Measurements from ENCODE around the gene INTS15. TPM values are rescaled to one million over a fixed set of nuclear protein-coding genes. Genes with fewer than 3 reads are reported as not detected.

INTS15 gene
- total RNA-seq, 1 experiment from 2014 or later = 22.7 TPM

DNA sequence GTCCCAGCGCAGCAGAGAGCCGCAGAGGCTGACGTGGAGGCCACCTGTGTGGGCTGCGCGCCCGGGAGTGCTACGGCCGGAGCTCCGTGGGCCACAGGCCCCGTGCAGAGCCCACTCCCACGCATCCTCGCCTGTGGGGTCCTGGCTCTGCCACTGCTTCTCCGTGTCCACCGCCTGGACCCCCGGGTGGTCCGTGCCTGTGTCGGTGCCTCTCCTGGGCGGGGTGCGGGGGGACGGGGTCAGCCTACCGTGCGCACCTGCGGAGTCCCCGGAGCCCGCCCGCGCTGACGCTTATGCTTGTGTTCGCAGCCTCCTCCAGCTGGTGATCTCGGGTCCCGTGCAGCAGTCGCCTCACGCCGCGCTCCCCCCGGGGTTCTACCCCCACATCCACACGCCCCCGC is 17.8 kb downstream of the INTS15 start:
- Histone ChIP-seq H3F3A (ENCODE audit: low read length, unreplicated experiment) (no peaks in the 10 kb centered on the region), H3K36me3 (ENCODE audit: low read depth, low read length) (peaks cover 1% of the 10 kb centered on the region), H3K4me2 (ENCODE audit: low read length) (no peak overlapping the region), H3K4me3 (ENCODE audit: low read length) (no peak overlapping the region), H4K20me1 (ENCODE audit: low read length) (no peaks in the 10 kb centered on the region), H3K9me3 (ENCODE audit: low read length) (no peaks in the 10 kb centered on the region), H3K27ac (ENCODE audit: low read length) (no peak overlapping the region), H3K27me3 (ENCODE audit: low read length) (no peaks in the 10 kb centered on the region), H3K79me2 (ENCODE audit: low read length) (no peaks in the 10 kb centered on the region), H2AFZ (ENCODE audit: low read length) (no peak overlapping the region), H3K9me2 (replicated peaks; ENCODE audit: low read length) (no peaks in the 10 kb centered on the region), H3K4me1 (ENCODE audit: insufficient read depth, low read length) (no peaks in the 10 kb centered on the region), H3K9ac (ENCODE audit: low read length) (no peak overlapping the region)
- intact Hi-C loops (cut with micrococcal nuclease) = no loop called here
- BruUV-seq (replicated peaks) = no TSS peak
- no peak for TF ChIP-seq EZH2 (IDR thresholded peaks at IDR 0.05; ENCODE audit: low read length, unreplicated experiment)
- TF ChIP-seq, protein P1, sequence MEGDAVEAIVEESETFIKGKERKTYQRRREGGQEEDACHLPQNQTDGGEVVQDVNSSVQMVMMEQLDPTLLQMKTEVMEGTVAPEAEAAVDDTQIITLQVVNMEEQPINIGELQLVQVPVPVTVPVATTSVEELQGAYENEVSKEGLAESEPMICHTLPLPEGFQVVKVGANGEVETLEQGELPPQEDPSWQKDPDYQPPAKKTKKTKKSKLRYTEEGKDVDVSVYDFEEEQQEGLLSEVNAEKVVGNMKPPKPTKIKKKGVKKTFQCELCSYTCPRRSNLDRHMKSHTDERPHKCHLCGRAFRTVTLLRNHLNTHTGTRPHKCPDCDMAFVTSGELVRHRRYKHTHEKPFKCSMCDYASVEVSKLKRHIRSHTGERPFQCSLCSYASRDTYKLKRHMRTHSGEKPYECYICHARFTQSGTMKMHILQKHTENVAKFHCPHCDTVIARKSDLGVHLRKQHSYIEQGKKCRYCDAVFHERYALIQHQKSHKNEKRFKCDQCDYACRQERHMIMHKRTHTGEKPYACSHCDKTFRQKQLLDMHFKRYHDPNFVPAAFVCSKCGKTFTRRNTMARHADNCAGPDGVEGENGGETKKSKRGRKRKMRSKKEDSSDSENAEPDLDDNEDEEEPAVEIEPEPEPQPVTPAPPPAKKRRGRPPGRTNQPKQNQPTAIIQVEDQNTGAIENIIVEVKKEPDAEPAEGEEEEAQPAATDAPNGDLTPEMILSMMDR (conservative IDR thresholded peaks at IDR 0.05; ENCODE audit: low read depth, low read length) = no peak
- no peak for TF ChIP-seq EZH2phosphoT487 (IDR thresholded peaks at IDR 0.05; ENCODE audit: borderline replicate concordance, low read length)
- ChIA-PET POLR2A (ENCODE audit: unreplicated experiment) (no interaction called here), CTCF (no interaction called here)
- DNase-seq (no peak), ATAC-seq (no peak)

- no peaks in the 10 kb centered on the region for H3K9me2 ChIP-seq (replicated peaks; ENCODE audit: low read length)
- no peak overlapping the region for H3K27ac ChIP-seq (ENCODE audit: low read length)
- no peaks in the 10 kb centered on the region for H3F3A ChIP-seq (ENCODE audit: low read length, unreplicated experiment)
- intact Hi-C loops (cut with micrococcal nuclease) = no loop called here
- H3K36me3 ChIP-seq (ENCODE audit: low read depth, low read length) = no peaks in the 10 kb centered on the region
- H3K9ac ChIP-seq (ENCODE audit: low read length) = no peak overlapping the region
- no TSS peak for BruUV-seq (replicated peaks)
- no peak for ATAC-seq
- H3K79me2 ChIP-seq (ENCODE audit: low read length) = no peaks in the 10 kb centered on the region
- ChIA-PET CTCF (no interaction called here), POLR2A (ENCODE audit: unreplicated experiment) (no interaction called here)
- no peaks in the 10 kb centered on the region for H4K20me1 ChIP-seq (ENCODE audit: low read length)
- no peak for TF ChIP-seq EZH2 (IDR thresholded peaks at IDR 0.05; ENCODE audit: low read length, unreplicated experiment)
- H3K4me2 ChIP-seq (ENCODE audit: low read length) = no peak overlapping the region
- no peak for DNase-seq
- H3K27me3 ChIP-seq (ENCODE audit: low read length) = no peaks in the 10 kb centered on the region
- H3K9me3 ChIP-seq (ENCODE audit: low read length) = no peaks in the 10 kb centered on the region
- no peak overlapping the region for H3K4me3 ChIP-seq (ENCODE audit: low read length)
- H3K4me1 ChIP-seq (ENCODE audit: insufficient read depth, low read length) = no peaks in the 10 kb centered on the region
- no peak overlapping the region for H2AFZ ChIP-seq (ENCODE audit: low read length)
Observed at GRCh38 chr7:6608081-6608480, 18.3 kb downstream of the INTS15 start.

GRCh38 chr7:6608794-6609193 is 19.0 kb downstream of the INTS15 start:
- POLR2A ChIA-PET (ENCODE audit: unreplicated experiment) = no interaction called here
- no peak for ATAC-seq
- intact Hi-C loops (cut with micrococcal nuclease) = no loop called here

More at GRCh38 chr7:6608794-6609193, 19.0 kb downstream of the INTS15 start:
- H4K20me1 ChIP-seq (ENCODE audit: low read length) = no peaks in the 10 kb centered on the region
- H3K9me3 ChIP-seq (ENCODE audit: low read length) = no peaks in the 10 kb centered on the region
- H3K27me3 ChIP-seq (ENCODE audit: low read length) = no peaks in the 10 kb centered on the region
- no peaks in the 10 kb centered on the region for H3K79me2 ChIP-seq (ENCODE audit: low read length)
- no peak overlapping the region for H3K27ac ChIP-seq (ENCODE audit: low read length)
- H3K4me2 ChIP-seq (ENCODE audit: low read length) = no peak overlapping the region
- H2AFZ ChIP-seq (ENCODE audit: low read length) = no peak overlapping the region
- no peak for TF ChIP-seq EZH2phosphoT487 (IDR thresholded peaks at IDR 0.05; ENCODE audit: borderline replicate concordance, low read length)
- TF ChIP-seq, protein P1 (conservative IDR thresholded peaks at IDR 0.05; ENCODE audit: low read depth, low read length) = no peak
- TF ChIP-seq EZH2 (IDR thresholded peaks at IDR 0.05; ENCODE audit: low read length, unreplicated experiment) = no peak
- H3K9me2 ChIP-seq (replicated peaks; ENCODE audit: low read length) = no peaks in the 10 kb centered on the region
- no peaks in the 10 kb centered on the region for H3K36me3 ChIP-seq (ENCODE audit: low read depth, low read length)
- no peaks in the 10 kb centered on the region for H3K4me1 ChIP-seq (ENCODE audit: insufficient read depth, low read length)
- BruUV-seq (replicated peaks) = no TSS peak
- DNase-seq = no peak
- no peak overlapping the region for H3K4me3 ChIP-seq (ENCODE audit: low read length)
- no peaks in the 10 kb centered on the region for H3F3A ChIP-seq (ENCODE audit: low read length, unreplicated experiment)
- no peak overlapping the region for H3K9ac ChIP-seq (ENCODE audit: low read length)
- CTCF ChIA-PET = no interaction called here

All from PC-3 (cell line).